ENCODE measurements around the gene MYH11. TPM values are rescaled to one million over a fixed set of nuclear protein-coding genes. Genes with fewer than 3 reads are reported as not detected.
"Not testable (repeated sequence)": the region's sequence is repeated elsewhere in the genome, so short reads cannot be mapped to it uniquely, and the experiment has no call there.

MYH11 gene
- total RNA-seq, 2 donors from 2014 or later: 0.09 to 0.29 TPM

DNA sequence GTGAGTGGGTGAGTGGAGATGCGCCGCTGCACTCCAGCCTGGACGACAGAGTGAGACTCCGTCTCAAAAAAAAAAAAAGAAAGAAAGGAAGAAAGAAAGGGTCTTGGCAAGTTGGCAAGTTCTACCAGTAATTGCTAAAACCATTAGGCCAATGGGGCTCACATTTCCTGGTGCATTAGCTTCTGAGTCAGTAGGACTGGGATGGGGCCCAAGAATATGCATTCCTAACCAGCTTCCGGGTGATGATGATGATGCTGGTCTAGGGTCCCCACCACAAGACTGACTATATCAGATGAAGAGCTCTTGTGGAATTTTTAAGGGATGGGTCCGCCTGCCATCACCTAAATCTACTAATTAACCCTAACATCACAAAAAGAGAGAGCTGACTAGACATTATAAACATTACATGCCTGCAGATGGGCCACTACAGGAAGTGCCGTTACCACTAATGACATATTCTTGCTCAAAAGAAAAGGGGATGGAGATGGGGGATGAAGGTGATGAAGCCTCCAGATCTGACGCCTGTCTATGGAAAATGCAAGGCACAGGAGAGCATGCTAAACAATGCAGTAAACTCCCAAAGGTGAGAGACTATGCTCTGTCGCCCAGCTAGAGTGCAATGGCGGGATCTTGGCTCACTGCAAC lies 13.1 kb downstream of the MYH11 start:
- Histone ChIP-seq H3K9ac (ENCODE audit: extremely low read depth, low read length, poor library complexity, severe bottlenecking) (no peak overlapping the region), H3K4me1 (ENCODE audit: control insufficient read depth, insufficient read depth, low read length) (no peaks in the 10 kb centered on the region), H3K9me3 (ENCODE audit: control insufficient read depth, low read length) (no peaks in the 10 kb centered on the region), H3K27ac (ENCODE audit: low read depth, low read length) (no peak overlapping the region), H3K27me3 (ENCODE audit: control insufficient read depth, insufficient read depth, low read length, poor library complexity, severe bottlenecking) (peaks cover 6% of the 10 kb centered on the region), H3K36me3 (ENCODE audit: control insufficient read depth, insufficient read depth, low read length) (no peaks in the 10 kb centered on the region), H3K4me3 (ENCODE audit: low read length) (no peak overlapping the region)
- no peak for DNase-seq
- WGBS, 2 experiments (ENCODE audit: insufficient coverage in 1 of 2, insufficient read length in 1 of 2): 92 to 98% methylated on average over 7 to 10 of the region's 10 CpGs
- TF ChIP-seq, protein P1, sequence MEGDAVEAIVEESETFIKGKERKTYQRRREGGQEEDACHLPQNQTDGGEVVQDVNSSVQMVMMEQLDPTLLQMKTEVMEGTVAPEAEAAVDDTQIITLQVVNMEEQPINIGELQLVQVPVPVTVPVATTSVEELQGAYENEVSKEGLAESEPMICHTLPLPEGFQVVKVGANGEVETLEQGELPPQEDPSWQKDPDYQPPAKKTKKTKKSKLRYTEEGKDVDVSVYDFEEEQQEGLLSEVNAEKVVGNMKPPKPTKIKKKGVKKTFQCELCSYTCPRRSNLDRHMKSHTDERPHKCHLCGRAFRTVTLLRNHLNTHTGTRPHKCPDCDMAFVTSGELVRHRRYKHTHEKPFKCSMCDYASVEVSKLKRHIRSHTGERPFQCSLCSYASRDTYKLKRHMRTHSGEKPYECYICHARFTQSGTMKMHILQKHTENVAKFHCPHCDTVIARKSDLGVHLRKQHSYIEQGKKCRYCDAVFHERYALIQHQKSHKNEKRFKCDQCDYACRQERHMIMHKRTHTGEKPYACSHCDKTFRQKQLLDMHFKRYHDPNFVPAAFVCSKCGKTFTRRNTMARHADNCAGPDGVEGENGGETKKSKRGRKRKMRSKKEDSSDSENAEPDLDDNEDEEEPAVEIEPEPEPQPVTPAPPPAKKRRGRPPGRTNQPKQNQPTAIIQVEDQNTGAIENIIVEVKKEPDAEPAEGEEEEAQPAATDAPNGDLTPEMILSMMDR (conservative IDR thresholded peaks at IDR 0.05): no peak
- no peaks in the 10 kb centered on the region for H3K9me3 Mint-ChIP-seq
- H3K27me3 Mint-ChIP-seq (ENCODE audit: insufficient read depth): peaks cover 22% of the 10 kb centered on the region
- no peaks in the 10 kb centered on the region for H3K4me1 Mint-ChIP-seq
- H3K4me3 Mint-ChIP-seq: no peak overlapping the region
- H3K36me3 Mint-ChIP-seq (ENCODE audit: low read depth): no peaks in the 10 kb centered on the region
- no peak overlapping the region for H3K27ac Mint-ChIP-seq

DNA sequence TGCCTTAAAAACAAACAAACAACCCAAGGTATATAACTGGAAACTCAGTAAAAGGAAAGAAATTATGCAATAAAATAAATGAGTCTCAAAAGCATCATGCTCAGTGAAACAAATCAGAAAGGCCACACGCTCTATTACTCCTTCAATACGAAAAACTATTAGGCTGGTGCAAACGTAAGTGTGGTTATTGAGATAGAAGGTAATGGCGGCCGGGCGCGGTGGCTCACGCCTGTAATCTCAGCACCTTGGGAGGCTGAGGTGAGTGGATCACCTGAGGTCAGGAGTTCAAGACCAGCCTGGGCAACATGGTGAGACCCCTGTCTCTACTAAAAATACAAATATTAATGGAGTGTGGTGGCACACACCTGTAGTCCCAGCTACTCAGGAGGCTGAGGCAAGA lies 17.6 kb downstream of the MYH11 start:
- H3K4me3 Mint-ChIP-seq; H3K27ac Mint-ChIP-seq; H3K9me3 Mint-ChIP-seq; H3K9me3 ChIP-seq (ENCODE audit: control insufficient read depth, low read length); H3K4me3 ChIP-seq (ENCODE audit: low read length); DNase-seq; H3K27ac ChIP-seq (ENCODE audit: low read depth, low read length); H3K4me1 Mint-ChIP-seq; H3K36me3 Mint-ChIP-seq (ENCODE audit: low read depth); H3K4me1 ChIP-seq (ENCODE audit: control insufficient read depth, insufficient read depth, low read length); H3K36me3 ChIP-seq (ENCODE audit: control insufficient read depth, insufficient read depth, low read length); H3K27me3 ChIP-seq (ENCODE audit: control insufficient read depth, insufficient read depth, low read length, poor library complexity, severe bottlenecking); H3K9ac ChIP-seq (ENCODE audit: extremely low read depth, low read length, poor library complexity, severe bottlenecking): not testable (repeated sequence)
- H3K27me3 Mint-ChIP-seq (ENCODE audit: insufficient read depth): peaks cover 11% of the 10 kb centered on the region
- WGBS, 2 experiments (ENCODE audit: insufficient coverage in 1 of 2, insufficient read length in 1 of 2): 85 to 91% methylated on average over 8 of the region's 8 CpGs

DNA sequence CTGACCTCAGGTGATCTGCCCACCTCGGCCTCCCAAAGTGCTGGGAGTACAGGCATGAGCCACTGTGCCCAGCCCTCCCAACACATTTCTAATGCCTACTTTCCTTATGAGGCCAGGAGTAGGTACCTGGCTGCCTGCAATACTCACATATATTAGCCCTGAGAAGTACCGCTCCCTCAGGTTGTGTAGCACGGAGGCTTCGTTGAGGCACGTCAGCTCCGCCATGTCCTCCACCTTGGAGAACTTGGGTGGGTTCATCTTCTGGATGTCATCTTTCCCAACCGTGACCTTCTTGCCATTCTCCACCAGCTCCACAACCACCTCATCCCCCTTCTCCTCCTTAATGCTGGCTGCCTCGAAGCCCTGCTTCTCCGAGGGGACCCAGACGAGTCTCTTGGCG lies 19.1 kb downstream of the MYH11 start:
- Histone ChIP-seq H3K27me3 (ENCODE audit: control insufficient read depth, insufficient read depth, low read length, poor library complexity, severe bottlenecking) (peaks cover 10% of the 10 kb centered on the region), H3K4me3 (ENCODE audit: low read length) (no peak overlapping the region), H3K36me3 (ENCODE audit: control insufficient read depth, insufficient read depth, low read length) (no peaks in the 10 kb centered on the region), H3K9me3 (ENCODE audit: control insufficient read depth, low read length) (no peaks in the 10 kb centered on the region), H3K4me1 (ENCODE audit: control insufficient read depth, insufficient read depth, low read length) (no peaks in the 10 kb centered on the region), H3K9ac (ENCODE audit: extremely low read depth, low read length, poor library complexity, severe bottlenecking) (no peak overlapping the region), H3K27ac (ENCODE audit: low read depth, low read length) (no peak overlapping the region)
- TF ChIP-seq, protein P1 (conservative IDR thresholded peaks at IDR 0.05): no peak
- Mint-ChIP-seq H3K4me3 (no peak overlapping the region), H3K27ac (no peak overlapping the region), H3K4me1 (no peaks in the 10 kb centered on the region), H3K27me3 (ENCODE audit: insufficient read depth) (peaks cover 15% of the 10 kb centered on the region), H3K9me3 (no peaks in the 10 kb centered on the region), H3K36me3 (ENCODE audit: low read depth) (no peaks in the 10 kb centered on the region)
- no peak for DNase-seq
- 91 to 95% methylated on average over 10 to 11 of the region's 11 CpGs for WGBS, 2 experiments (ENCODE audit: insufficient coverage in 1 of 2, insufficient read length in 1 of 2)
